Smooth muscle cell (in vitro differentiated cells): ENCODE results near the gene RBM47. TPM values are rescaled to one million over a fixed set of nuclear protein-coding genes. Genes with fewer than 3 reads are reported as not detected.
A peak's percentile ranks its signal among the peaks of the same experiment; 100 is the strongest.

ENCODE experiments used
- DNase-seq: peaks from one replicate; lab custom pipeline; 2025; ENCODE audit not compliant: unreplicated experiment; lab: John Stamatoyannopoulos, UW
- H2AFZ ChIP-seq: fragments of 200-600 bp; sonication (generic); 2 replicates; pipeline ENCODE4 v1.6.0; 2016; ENCODE audit warnings: antibody characterized with exemption, low read depth, mild to moderate bottlenecking
- H3F3A ChIP-seq: fragments of 200-600 bp; sonication (generic); 2 replicates; pipeline ENCODE4 v1.6.0; 2017; ENCODE audit warnings: antibody characterized with exemption, low read depth
- H3K27ac ChIP-seq: fragments of 200-600 bp; sonication (generic); 2 replicates; pipeline ENCODE4 v1.5.1; 2016; ENCODE audit warnings: low read depth, mild to moderate bottlenecking
- H3K27me3 ChIP-seq: fragments of 200-600 bp; sonication (generic); 2 replicates; pipeline ENCODE4 v1.6.1; 2016; ENCODE audit warnings: low read depth, mild to moderate bottlenecking
- H3K36me3 ChIP-seq: fragments of 200-600 bp; sonication (generic); 2 replicates; pipeline ENCODE4 v1.5.1; 2016; ENCODE audit warnings: low read depth
- H3K4me1 ChIP-seq: fragments of 200-600 bp; sonication (generic); 2 replicates; pipeline ENCODE4 v1.5.1; 2016; ENCODE audit warnings: low read depth
- H3K4me2 ChIP-seq: fragments of 200-600 bp; sonication (generic); 2 replicates; pipeline ENCODE4 v1.6.0; 2016; ENCODE audit warnings: mild to moderate bottlenecking
- H3K4me3 ChIP-seq: fragments of 200-600 bp; sonication (generic); 2 replicates; pipeline ENCODE4 v1.5.1; 2016; ENCODE audit warnings: mild to moderate bottlenecking
- H3K79me2 ChIP-seq: fragments of 200-600 bp; sonication (generic); 2 replicates; pipeline ENCODE4 v1.6.0; 2016; ENCODE audit warnings: low read depth, mild to moderate bottlenecking
- H3K9ac ChIP-seq: fragments of 200-600 bp; sonication (generic); 2 replicates; pipeline ENCODE4 v1.6.0; 2016; ENCODE audit warnings: low read depth
- H3K9me3 ChIP-seq: fragments of 200-600 bp; sonication (generic); replicated peaks from 2 replicates; pipeline ENCODE4 v1.5.1; 2016; ENCODE audit warnings: low read depth
- H4K20me1 ChIP-seq: fragments of 200-600 bp; sonication (generic); 2 replicates; pipeline ENCODE4 v1.6.0; 2016; ENCODE audit warnings: low read depth
- WGBS: methylation state at CpG from one replicate; pipeline ENCODE4 v1.1.7; 2016; ENCODE audit warnings: low lambda C conversion rate; 5-methylcytosine and 5-hydroxymethylcytosine counted together
- polyA plus RNA-seq: library from polyadenylated mRNA; unstranded; fragments of >200 nt; fragmentation: Nextera tagmentation; extraction: Ambion mirVana; gene quantifications from 2 replicates; pipeline ENCODE4 v1.2.1, GENCODE V29; 2016
- total RNA-seq: library from RNA; depleted of rRNA; stranded (reverse); fragments of >200 nt; gene quantifications from 2 replicates; pipeline ENCODE4 v1.2.3, GENCODE V29; 2014
- TF ChIP-seq, protein P1 (sequence below): fragments of 200-600 bp; sonication (generic); IDR thresholded peaks from 2 replicates; pipeline ENCODE4 v1.5.1; 2017; ENCODE audit warnings: borderline replicate concordance, mild to moderate bottlenecking, antibody characterized with exemption; ENCODE audit not compliant: insufficient read depth, poor library complexity, severe bottlenecking

Gene RBM47
- total and polyA plus RNA-seq, 2 experiments from 2014 or later = 3.4 to 5.5 TPM

DNA sequence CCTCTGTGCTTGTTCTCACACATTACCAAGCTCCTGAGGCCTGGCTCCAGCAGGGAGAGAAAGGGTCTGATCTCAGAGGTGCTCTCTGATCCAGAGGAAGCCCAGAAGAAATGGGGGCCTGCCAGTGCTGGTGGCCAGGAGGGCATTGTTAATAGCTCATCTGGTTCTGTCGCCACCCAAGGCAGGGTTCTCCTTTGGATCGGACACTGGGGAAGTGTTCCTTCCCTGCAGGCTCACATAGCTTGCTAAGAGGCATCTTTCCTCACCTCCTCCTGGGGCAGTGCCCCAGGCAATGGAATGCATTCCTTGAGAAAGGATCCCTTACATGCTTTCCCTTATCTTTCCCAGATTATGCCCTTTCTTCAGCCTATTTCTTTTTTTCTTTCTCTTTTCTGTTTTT, 53.8 kb downstream of the RBM47 start:
- Histone ChIP-seq H3K27ac (peak overlapping the region; percentile 32), H3K9ac (no peak overlapping the region), H3K79me2 (no peaks in the 10 kb centered on the region), H3K9me3 (no peaks in the 10 kb centered on the region), H3F3A (peaks cover 12% of the 10 kb centered on the region), H3K4me3 (no peak overlapping the region), H3K27me3 (no peaks in the 10 kb centered on the region), H2AFZ (no peak overlapping the region), H3K4me2 (no peak overlapping the region), H4K20me1 (no peaks in the 10 kb centered on the region), H3K36me3 (no peaks in the 10 kb centered on the region), H3K4me1 (peaks cover 9% of the 10 kb centered on the region)
- 70% methylated on average over 2 of the region's 2 CpGs for WGBS
- no peak for DNase-seq
- TF ChIP-seq, protein P1, sequence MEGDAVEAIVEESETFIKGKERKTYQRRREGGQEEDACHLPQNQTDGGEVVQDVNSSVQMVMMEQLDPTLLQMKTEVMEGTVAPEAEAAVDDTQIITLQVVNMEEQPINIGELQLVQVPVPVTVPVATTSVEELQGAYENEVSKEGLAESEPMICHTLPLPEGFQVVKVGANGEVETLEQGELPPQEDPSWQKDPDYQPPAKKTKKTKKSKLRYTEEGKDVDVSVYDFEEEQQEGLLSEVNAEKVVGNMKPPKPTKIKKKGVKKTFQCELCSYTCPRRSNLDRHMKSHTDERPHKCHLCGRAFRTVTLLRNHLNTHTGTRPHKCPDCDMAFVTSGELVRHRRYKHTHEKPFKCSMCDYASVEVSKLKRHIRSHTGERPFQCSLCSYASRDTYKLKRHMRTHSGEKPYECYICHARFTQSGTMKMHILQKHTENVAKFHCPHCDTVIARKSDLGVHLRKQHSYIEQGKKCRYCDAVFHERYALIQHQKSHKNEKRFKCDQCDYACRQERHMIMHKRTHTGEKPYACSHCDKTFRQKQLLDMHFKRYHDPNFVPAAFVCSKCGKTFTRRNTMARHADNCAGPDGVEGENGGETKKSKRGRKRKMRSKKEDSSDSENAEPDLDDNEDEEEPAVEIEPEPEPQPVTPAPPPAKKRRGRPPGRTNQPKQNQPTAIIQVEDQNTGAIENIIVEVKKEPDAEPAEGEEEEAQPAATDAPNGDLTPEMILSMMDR = no peak

DNA sequence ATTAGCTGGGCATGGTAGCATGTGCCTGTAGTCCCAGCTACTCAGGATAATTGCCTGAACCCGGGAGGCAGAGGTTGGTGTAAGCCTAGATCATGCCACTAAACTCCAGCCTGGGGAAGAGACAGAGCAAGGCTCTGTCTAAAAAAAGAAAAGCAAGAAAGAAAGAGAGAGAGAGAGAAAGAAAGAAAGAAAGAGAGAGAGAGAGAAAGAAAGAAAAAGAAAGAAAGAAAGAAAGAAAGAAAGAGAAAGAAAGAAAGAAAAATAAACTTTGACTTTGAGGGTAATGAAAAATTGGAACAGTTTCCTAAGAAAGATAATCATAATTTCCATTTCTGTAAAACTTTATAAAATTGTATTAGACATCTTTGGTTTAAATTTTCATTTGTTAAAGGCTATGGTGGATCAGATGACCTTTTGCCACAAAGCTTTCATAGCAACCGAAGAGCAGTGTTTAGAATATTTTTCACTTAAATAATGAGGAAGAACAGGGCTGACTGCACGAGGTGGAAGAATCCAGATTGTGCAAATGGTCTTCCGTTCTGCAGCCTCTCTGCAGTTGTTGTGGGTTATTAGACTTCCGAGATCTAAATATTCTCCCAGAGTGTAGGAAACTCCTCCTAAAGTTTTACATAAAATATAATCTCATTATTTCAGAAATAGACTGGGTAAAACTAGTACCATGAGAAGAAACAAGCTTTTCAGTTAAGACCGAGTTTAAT, 55.9 kb downstream of the RBM47 start:
- H3K27me3 ChIP-seq = no peaks in the 10 kb centered on the region
- TF ChIP-seq, protein P1 = no peak
- H3K27ac ChIP-seq = peak overlapping the region; percentile 16
- DNase-seq = no peak
- no peaks in the 10 kb centered on the region for H3K79me2 ChIP-seq
- no peaks in the 10 kb centered on the region for H3K9me3 ChIP-seq
- H4K20me1 ChIP-seq = no peaks in the 10 kb centered on the region
- peak overlapping the region; percentile 41 for H3K4me2 ChIP-seq
- H3K4me1 ChIP-seq = peaks cover 9% of the 10 kb centered on the region
- 50% methylated on average over 6 of the region's 6 CpGs for WGBS
- no peak overlapping the region for H3K4me3 ChIP-seq
- peaks cover 12% of the 10 kb centered on the region for H3F3A ChIP-seq
- H3K9ac ChIP-seq = no peak overlapping the region
- peak overlapping the region; percentile 28 for H2AFZ ChIP-seq
- H3K36me3 ChIP-seq = no peaks in the 10 kb centered on the region

DNA sequence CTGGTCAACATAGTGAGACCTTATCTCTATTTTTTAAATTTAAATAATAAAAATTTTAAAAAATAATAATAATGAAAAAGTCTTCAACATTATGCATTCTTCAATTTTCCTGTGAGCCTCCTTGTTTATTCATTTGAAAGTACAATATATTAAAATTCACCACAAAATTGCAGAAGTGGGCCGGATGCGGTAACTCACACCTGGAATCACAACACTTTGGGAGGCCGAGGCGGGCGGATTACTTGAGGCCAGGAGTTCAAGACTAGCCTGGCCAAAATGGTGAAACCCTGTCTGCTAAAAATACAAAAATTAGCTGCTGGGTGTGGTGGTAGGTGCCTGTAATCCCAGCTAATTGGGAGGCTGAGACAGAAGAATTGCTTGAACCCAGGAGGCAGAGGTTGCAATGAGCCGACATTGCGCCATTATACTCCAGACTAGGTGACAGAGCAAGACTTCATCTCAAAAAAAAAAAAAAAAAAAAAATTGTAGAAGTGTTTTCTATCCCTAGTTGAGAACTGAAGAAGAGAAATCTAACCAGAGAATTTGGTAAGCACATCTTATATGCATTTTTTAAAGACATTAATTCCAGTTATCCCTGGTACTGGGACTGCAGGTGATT, 56.9 kb downstream of the RBM47 start:
- Histone ChIP-seq H2AFZ (no peak overlapping the region), H3K9me3 (no peaks in the 10 kb centered on the region), H3F3A (peaks cover 3% of the 10 kb centered on the region), H3K36me3 (no peaks in the 10 kb centered on the region), H3K79me2 (no peaks in the 10 kb centered on the region), H3K4me3 (no peak overlapping the region), H3K4me2 (no peak overlapping the region), H3K4me1 (peaks cover 8% of the 10 kb centered on the region), H3K9ac (no peak overlapping the region), H3K27ac (no peak overlapping the region), H3K27me3 (no peaks in the 10 kb centered on the region), H4K20me1 (no peaks in the 10 kb centered on the region)
- TF ChIP-seq, protein P1 = no peak
- WGBS = 98% methylated on average over 5 of the region's 7 CpGs
- no peak for DNase-seq
